GM21423 (cell line): ENCODE measurements around the gene SYT1.
"Not testable (repeated sequence)": the region's sequence is repeated elsewhere in the genome, so short reads cannot be mapped to it uniquely, and the experiment has no call there.

Source experiments
- ATAC-seq: cut with Tn5 transposase; IDR thresholded peaks from one replicate; pipeline ENCODE4 v1.9.1; 2021; ENCODE audit warnings: mild to moderate bottlenecking, moderate library complexity; ENCODE audit not compliant: unreplicated experiment

Gene SYT1

GRCh38 chr12:79200176-79200575 lies 335.6 kb downstream of the SYT1 start:
- ATAC-seq: no peak

DNA sequence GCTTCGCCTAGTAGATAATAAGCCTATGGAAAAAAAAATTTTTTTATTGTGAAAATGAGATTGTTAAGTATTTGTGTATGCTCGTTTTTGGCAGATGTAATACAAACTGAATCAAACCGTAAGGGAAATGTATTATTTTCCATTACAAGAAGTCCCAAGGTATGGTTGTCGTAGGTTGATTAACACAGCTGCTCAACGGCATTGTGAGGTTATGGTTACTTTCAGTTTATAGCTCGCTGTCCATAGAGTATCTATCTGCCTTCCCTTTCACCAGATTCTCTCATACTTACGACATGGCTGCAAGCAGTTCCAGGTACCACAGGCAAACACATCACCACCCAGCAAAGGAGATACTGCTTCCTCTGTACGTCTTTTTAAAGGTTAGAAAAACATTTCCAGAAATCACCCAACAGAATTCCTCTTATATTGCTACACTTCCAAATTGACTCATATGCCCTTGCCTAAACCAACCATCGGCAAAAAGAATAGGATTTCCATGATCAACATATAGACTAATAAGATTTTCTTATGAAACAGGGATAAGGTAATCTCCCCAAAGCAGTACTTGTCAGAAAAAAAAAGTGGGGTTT lies 338.6 kb downstream of the SYT1 start:
- no peak for ATAC-seq

- no peak for ATAC-seq
Observed at GRCh38 chr12:79206871-79207270, 342.3 kb downstream of the SYT1 start.

DNA sequence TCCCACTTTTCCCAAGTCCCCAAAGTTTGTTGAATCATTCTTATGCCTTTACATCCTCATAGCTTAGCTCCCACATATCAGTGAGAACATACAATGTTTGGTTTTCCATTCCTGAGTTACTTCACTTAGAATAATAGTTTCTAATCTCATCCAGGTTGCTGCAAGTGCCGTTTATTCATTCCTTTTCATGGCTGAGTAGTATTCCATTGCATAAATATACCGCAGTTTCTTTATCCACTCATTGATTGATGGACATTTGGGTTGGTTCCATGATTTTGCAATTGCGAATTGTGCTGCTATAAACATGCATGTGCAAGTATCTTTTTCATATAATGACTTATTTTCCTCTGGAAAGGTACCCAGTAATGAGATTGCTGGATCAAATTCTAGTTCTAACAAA lies 345.8 kb downstream of the SYT1 start:
- ATAC-seq: not testable (repeated sequence)

GRCh38 chr12:79217306-79217705 lies 352.7 kb downstream of the SYT1 start:
- no peak for ATAC-seq

DNA sequence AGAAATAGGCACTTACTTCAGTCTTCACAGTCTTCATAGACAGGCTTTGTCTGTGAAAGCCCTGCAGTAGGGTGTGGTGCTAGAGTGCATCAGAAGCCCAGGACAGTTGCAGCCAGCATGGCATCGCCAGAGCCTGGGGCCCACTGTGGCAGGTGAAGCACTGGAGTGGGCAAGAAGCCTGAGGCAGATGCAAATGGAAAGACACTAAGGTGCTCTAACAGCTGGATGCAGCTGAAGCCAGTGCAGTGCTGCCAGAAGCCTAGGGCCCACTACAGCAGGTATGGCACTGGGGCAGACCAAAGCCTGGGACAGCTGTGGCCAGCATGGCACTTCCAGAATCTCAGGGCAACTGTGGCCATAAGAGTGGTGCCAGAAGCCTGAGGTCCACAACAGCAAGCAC lies 358.6 kb downstream of the SYT1 start:
- no peak for ATAC-seq

DNA sequence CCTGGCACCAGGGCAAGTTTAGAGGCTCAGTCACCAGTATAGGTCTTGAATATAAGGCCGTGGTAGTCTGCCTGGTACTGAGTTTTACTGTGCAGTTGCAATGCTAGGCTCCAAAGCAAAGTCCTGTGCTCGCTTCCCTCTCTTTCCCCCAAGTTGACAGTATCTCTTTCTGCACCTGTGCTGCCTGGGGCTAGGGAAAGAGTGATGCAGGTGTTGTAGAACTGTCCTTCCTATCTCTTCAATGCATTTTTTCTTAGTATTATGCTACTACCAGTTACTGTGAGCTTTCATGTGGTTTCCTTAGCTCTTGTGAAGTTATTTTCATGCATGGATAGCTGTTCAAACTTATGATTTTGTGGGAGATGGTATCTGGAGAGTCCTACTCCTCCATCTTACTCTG lies 359.2 kb downstream of the SYT1 start:
- ATAC-seq: no peak

GRCh38 chr12:79227091-79227490 lies 362.5 kb downstream of the SYT1 start:
- no peak for ATAC-seq

DNA sequence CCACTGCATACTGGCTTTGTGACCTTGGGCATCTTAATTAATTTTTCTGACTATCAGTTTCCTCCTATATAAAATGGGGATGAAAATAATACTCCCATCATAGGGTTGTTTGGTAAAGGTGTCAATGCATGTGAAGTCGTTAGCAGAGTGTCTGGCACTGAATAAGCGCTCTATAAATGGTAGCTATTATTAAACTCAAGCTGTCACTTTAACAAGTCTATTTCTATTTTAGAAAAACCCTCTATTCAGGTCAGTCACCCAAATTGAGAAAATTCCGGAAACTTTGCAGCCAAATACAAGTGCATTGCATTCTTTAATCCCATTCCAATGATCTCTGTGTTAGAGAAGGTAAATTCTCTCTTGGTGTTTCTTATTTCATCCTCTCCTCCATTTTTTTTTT lies 363.1 kb downstream of the SYT1 start:
- ATAC-seq: no peak

DNA sequence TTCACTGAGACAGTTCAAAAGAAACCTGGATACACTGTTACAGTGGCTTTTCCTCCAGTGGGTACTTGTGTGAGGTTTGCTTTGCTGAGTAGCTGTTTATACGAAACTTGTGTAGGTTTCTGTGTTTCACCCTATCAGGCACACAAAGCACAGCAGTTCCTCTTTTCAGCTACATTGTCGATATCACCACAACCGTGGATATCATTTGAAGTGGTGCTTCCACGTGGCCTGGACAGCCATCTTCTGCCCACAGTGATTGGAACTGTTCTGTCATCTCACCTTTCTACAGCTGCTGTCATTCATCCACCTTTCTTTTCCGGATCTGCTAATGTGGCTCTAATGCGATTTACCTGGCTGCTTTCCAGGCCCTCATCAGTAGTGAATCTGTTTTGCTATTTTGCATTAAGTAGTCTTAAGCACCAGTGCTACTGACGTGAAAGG lies 368.8 kb downstream of the SYT1 start:
- no peak for ATAC-seq

GRCh38 chr12:79236920-79237319 lies 372.3 kb downstream of the SYT1 start:
- ATAC-seq: no peak

DNA sequence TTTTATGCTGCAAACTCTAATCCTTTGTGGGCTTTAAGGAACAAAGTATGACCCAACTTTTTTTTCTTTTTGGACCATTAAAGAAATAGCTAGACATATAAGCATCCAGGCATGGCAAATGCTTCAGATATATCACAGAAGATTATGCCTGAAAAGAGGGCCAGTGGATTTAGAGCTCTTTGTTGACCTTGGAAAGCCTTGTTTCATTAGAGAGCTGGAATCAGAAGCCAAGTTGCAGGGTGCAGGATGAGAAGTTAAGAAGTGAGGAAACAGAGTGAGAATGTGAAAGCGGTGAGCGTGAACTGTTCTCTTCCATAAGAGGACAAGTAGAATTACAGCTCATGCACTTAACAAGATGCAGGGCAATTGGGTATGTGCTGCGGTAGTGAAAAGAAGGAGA lies 373.7 kb downstream of the SYT1 start:
- ATAC-seq: no peak

- no peak for ATAC-seq
Observed at GRCh38 chr12:79247494-79247893, 382.9 kb downstream of the SYT1 start.

GRCh38 chr12:79250186-79250585 lies 385.6 kb downstream of the SYT1 start:
- no peak for ATAC-seq

DNA sequence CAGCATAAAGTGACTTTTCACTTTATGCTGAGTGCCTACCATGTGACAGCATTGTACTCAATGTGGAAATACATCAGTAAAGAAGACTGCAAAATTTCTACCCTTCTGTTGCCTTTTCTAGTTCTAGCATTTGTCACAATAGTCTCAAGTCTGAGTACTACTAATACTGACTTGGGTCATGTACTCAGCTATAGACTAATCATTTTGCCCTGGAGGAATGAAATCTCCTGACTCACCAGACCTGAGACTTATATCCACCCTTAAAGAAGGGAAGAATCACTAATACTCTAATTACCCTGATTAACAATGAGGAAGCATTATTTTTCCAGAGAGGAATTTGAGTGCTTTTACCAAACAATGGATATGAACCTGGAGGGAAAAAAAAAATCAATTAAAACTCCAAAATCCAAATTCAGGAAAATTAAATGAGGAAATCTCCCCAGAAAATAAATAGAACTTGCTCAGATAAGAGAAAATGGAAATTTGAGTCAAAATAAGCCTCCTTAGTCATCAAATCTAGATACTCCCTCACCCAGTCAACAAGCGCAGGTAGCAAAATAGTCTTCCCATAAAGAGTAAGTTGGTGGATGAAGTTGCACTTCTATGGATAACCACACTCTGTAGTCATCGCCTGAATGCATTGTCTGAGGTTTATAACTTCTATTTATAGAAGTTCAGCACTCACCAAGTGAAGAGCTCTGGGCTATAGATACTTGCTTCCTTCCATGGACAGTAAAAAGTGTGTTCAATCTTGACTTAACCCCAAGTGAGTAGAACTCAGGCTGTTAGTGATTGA lies 386.6 kb downstream of the SYT1 start:
- ATAC-seq: no peak

DNA sequence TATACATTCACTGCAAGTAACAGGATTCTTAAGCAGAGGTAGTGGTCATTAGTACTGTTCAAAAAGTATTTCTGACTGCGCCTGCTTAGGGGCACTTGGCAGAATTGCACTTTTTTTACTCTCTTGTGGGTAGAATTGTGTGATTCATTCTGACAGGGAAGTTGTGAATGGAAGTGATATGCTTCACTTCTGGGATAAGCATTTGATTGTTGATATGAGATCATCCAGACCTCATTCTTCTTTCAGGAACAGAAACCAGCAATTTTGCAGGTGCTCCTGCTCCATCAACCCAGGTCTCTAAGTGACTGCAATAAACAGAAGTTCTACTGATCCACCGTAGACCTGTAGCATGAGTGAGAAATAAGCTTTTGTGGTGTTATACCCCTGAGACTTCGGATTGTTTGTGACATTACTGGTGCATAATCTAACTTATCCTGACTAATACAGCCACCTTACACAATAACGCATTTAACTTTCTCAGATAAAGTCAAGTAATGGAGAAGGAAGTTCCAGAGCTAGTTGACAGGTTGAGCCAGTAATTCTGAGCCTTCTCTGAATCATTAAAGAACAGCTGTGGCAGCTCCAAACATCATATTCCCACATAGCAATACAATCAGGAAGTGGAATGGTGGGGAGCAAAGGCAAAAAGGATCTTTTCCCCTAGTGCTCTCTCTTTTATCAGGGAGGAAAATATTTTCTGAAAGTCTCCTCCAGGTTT lies 387.9 kb downstream of the SYT1 start:
- no peak for ATAC-seq

DNA sequence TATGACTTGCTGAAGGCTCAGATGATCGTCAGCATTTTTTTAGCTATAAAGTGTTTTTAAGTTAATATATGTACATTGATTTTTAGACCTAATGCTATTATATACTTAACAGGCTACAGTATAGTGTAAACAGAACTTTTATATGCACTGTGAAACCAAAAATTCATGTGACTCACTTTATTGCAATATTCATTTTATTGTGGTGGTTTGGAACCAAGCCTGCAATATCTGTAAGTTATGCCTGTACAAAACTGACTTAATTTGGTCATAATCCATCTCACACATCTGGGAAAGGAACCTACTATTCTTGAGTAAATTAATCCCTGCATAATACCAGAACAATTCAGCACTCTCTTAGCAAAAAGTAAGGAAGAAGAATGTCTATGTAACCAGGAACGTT lies 390.7 kb downstream of the SYT1 start:
- no peak for ATAC-seq

DNA sequence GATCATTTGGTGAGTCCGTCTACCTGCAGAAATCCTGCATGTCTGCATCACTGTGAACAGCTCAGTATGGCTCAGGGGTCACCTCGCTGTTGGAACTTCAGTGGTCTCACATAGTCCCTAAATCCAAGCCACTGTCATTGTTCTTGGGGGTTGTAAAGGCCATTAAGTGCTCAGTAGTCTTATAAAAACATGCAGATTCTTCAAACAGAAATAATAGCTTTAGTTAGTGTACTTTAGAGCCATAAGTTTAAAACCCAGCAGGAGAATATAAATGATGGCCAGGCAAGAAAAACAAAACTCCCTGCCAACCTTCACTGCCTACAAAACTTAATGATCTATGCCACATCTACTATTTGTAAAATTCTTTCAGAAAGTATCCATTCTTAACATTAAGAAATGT lies 396.3 kb downstream of the SYT1 start:
- ATAC-seq: no peak

DNA sequence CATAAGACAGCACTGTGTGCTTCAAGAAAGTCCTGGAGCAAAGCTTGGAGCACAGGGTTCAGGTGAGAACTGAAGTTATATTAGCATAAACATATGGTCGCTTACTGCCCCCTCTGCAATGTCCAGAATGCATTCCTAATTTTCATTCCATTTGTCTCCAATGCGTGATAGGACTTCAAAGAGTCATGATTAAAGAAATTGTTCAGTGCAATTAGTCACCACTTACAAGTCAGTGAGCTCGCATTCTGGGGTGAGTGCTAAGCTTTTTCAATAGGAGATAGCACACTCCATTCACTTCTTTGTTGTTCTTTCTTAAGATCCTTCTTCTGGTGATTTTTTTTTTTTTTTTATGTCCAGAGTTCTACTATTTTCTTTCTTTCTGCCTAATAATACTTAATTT lies 398.4 kb downstream of the SYT1 start:
- no peak for ATAC-seq

DNA sequence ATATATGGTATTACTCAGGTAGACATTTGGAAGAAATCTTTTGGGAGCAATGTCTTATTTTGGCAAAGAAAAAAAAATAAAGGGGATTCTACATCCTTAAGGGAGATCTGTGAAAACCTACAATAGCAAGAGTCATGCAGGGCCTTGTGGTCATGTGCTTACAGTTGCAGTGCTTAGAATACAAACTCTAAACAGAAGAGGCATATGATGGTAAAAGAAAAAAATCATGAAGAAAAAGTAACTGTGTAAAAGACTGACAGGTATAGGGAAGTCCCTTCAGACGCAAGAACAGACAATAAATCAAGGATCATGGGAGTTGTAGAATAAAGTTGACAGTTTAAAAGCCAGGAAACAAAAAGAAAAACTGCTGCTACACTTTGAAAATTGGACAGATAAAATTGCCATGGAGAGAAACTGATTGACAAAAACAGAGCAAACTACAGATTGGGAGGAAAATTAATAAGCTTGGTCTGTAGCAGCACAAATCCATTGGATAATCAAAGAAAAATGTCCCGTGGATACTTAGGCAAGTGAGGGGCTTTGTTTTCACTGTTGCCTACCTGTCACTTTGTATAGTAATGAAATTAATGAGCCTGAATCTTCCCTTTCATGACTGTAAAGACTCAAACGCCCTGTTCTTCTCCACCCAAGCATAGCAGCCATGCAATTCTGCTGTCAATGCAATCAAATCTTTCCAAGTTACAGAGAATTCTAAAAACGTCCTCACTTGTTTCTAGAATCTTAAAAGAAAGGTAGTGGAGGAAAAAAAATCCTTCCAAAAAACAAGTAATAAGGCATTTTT lies 402.0 kb downstream of the SYT1 start:
- ATAC-seq: no peak

DNA sequence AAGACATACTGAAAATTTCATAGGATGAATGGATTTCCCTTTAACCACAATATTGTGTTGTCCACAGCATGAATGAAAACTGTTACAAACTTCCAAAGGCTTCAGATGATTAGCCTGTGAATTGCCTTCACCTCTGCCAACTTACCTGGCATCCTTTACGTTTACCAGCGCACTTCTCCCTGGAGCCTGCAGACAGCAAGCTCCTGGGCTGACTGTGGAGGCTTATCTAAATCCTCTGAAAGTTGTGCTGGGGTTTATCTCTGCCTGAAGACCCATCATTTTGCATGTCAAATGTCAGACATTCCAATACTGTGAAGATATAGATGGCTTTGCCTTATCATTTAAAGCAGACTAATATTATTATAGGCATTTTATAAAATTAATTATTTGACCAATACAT lies 403.0 kb downstream of the SYT1 start:
- ATAC-seq: no peak
